Renal pelvis (tissue), 4 donors: ENCODE results near the gene ADAM11. TPM values are rescaled to one million over a fixed set of nuclear protein-coding genes. Genes with fewer than 3 reads are reported as not detected.

Source experiments
- DNase-seq: peaks from one replicate; pipeline ENCODE4 v3.0.0-alpha.2; 2013
- polyA plus RNA-seq, 3 donors: library from polyadenylated mRNA; unstranded; fragments of 120-200 nt; gene quantifications; one replicate each; pipeline ENCODE4 v1.2.1, GENCODE V29; 2013; ENCODE audit not compliant: insufficient read length in 3 of 3

The ADAM11 gene
- polyA plus RNA-seq, 3 donors: 2.7 to 3.7 (median 3.4) TPM

- peak; percentile 31 for DNase-seq
Measured at GRCh38 chr17:44775136-44775837, 16.5 kb downstream of the ADAM11 start.

- DNase-seq: peak; percentile 97
Measured at GRCh38 chr17:44775838-44776621, 17.2 kb downstream of the ADAM11 start.

- DNase-seq: no peak
Measured at GRCh38 chr17:44776628-44777393, 18.0 kb downstream of the ADAM11 start.

- DNase-seq: no peak
Measured at GRCh38 chr17:44777394-44778348, 18.9 kb downstream of the ADAM11 start.

- no peak for DNase-seq
Measured at GRCh38 chr17:44778656-44779210, 19.9 kb downstream of the ADAM11 start.

GRCh38 chr17:44779211-44780025, 20.6 kb downstream of the ADAM11 start:
- peak; percentile 64 for DNase-seq

- DNase-seq: no peak
Measured at GRCh38 chr17:44780161-44780560, 21.4 kb downstream of the ADAM11 start.

- DNase-seq: no peak
Measured at GRCh38 chr17:44780845-44781480, 22.2 kb downstream of the ADAM11 start.

GRCh38 chr17:44781551-44782325, 22.9 kb downstream of the ADAM11 start:
- no peak for DNase-seq

- no peak for DNase-seq
Measured at GRCh38 chr17:44782326-44782850, 23.6 kb downstream of the ADAM11 start.

GRCh38 chr17:44785921-44786320, 27.1 kb downstream of the ADAM11 start:
- DNase-seq: no peak

- DNase-seq: no peak
Measured at GRCh38 chr17:44786551-44787081, 27.8 kb downstream of the ADAM11 start.

- DNase-seq: no peak
Measured at GRCh38 chr17:44787271-44787940, 28.6 kb downstream of the ADAM11 start.

GRCh38 chr17:44788139-44788538, 29.4 kb downstream of the ADAM11 start:
- no peak for DNase-seq

GRCh38 chr17:44792276-44792675, 33.5 kb downstream of the ADAM11 start:
- DNase-seq: no peak

GRCh38 chr17:44793885-44794842, 35.4 kb downstream of the ADAM11 start:
- DNase-seq: no peak
